SJCRH30 (cell line): ENCODE measurements around the gene ME3. TPM values are rescaled to one million over a fixed set of nuclear protein-coding genes. Genes with fewer than 3 reads are reported as not detected.
"Not testable (repeated sequence)": the region's sequence is repeated elsewhere in the genome, so short reads cannot be mapped to it uniquely, and the experiment has no call there.

Source experiments
- DNase-seq, 2 experiments: peaks; one replicate each; pipeline ENCODE4 v3.0.0-alpha.2; 2015 to 2020
- H3K27ac ChIP-seq: fragments of 250-450 bp; sonication (Bioruptor Pico); 2 replicates; pipeline ENCODE4 v1.5.1; 2020; ENCODE audit warnings: mild to moderate bottlenecking, moderate library complexity
- H3K27me3 ChIP-seq: fragments of 250-450 bp; sonication (Bioruptor Pico); 2 replicates; pipeline ENCODE4 v1.5.1; 2020; ENCODE audit warnings: mild to moderate bottlenecking, moderate library complexity
- H3K36me3 ChIP-seq: fragments of 250-450 bp; sonication (Bioruptor Pico); 2 replicates; pipeline ENCODE4 v1.5.1; 2020; ENCODE audit warnings: mild to moderate bottlenecking, moderate library complexity
- H3K4me1 ChIP-seq: fragments of 250-450 bp; sonication (Bioruptor Pico); 2 replicates; pipeline ENCODE4 v1.5.1; 2020; ENCODE audit warnings: mild to moderate bottlenecking, moderate library complexity
- H3K4me3 ChIP-seq: fragments of 250-450 bp; sonication (Bioruptor Pico); 2 replicates; pipeline ENCODE4 v1.5.1; 2020; ENCODE audit warnings: mild to moderate bottlenecking, moderate library complexity
- H3K9me3 ChIP-seq: fragments of 250-450 bp; sonication (Bioruptor Pico); replicated peaks from 2 replicates; pipeline ENCODE4 v1.5.1; 2020; ENCODE audit warnings: mild to moderate bottlenecking, moderate library complexity
- total RNA-seq: library from RNA; depleted of rRNA; stranded (reverse); fragments of >200 nt; shearing (Covaris generic); gene quantifications from 2 replicates; pipeline ENCODE4 v1.2.3, GENCODE V29; 2014

ME3 gene
- total RNA-seq, 1 experiment from 2014 or later: not detected

DNA sequence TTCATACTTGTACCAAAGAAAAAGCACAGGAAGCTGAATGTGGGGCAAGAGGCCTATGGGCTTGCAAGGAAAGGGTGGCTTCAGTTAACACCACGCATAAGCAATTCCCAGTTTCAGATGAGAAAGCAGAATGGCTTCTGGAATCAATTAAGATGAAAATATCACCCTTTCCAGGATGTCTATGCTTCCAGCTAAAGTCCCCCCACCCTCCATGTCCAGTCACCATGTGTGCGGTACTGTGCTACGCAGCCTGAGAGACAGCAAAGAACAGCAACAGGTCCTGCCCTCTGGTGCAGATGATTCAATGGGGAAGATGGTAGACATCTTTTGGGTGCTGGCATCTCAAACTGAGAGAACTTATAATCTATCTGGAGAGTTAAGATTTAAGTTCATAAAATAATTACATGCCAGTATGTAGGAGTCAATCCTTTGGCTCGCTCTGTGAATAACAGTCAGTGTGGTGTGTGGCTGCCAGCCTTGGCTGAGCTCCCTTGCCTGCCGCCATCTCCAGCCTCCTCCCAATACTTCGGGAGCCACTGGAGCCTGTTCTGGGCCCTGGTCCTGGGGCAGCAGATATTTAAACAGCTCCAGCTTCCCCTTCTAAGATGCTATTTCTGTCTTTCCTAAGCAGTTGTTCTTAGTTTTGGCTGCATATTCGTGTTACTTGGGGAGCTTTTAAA lies 44.5 kb downstream of the ME3 start:
- no peak overlapping the region for H3K27ac ChIP-seq

DNA sequence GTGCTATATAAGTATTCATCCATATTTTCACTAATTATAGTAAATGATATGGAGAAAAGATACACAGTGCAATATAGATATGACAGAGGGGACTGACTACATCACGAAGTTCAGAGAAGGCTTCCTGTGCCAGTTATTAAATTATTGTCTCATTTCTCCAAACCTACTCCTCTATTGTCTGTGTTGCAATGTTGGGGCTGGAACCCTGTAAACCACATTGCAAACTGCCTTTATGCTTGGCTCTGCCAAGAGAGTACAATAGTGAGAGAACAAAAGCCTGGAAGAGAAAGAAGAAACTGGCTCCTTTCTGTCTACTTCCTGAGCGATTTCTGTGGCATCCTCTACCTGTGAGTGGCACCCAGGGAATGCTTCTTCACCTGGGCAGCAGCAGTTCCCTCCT lies 46.4 kb downstream of the ME3 start:
- H3K27me3 ChIP-seq: no peaks in the 10 kb centered on the region
- H3K4me3 ChIP-seq: no peak overlapping the region
- no peaks in the 10 kb centered on the region for H3K4me1 ChIP-seq
- DNase-seq: no peak
- no peaks in the 10 kb centered on the region for H3K36me3 ChIP-seq
- no peak overlapping the region for H3K27ac ChIP-seq
- H3K9me3 ChIP-seq: no peaks in the 10 kb centered on the region

More for the DNA sequence above, 44.5 kb downstream of the ME3 start:
- Histone ChIP-seq H3K27me3 (no peaks in the 10 kb centered on the region), H3K9me3 (no peaks in the 10 kb centered on the region), H3K36me3 (no peaks in the 10 kb centered on the region), H3K4me3 (no peak overlapping the region), H3K4me1 (peaks cover 4% of the 10 kb centered on the region; the same call in 1 of the 2 replicates)
- no peak for DNase-seq

DNA sequence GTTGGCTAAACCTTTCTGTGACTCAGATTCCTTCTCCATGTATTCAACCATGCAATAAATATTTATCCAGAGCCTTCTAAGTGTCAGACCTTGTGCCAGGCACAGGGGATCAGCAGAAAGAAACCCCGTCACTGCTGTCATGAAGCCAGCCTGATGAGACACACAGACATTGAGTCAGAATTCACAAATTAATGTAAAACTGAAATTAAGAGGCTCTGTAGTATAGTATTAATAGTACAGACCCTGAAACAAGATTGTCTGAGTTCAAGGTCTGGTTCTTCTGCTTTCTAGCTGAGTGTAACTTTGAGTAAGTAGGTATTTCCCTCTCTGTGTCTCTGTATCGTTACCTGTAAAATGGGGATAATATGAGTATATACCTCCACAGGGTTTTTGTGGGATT lies 46.9 kb downstream of the ME3 start:
- Histone ChIP-seq H3K9me3 (no peaks in the 10 kb centered on the region), H3K27me3 (no peaks in the 10 kb centered on the region), H3K4me1 (no peaks in the 10 kb centered on the region), H3K36me3 (no peaks in the 10 kb centered on the region), H3K4me3 (no peak overlapping the region), H3K27ac (no peak overlapping the region)
- DNase-seq: no peak

DNA sequence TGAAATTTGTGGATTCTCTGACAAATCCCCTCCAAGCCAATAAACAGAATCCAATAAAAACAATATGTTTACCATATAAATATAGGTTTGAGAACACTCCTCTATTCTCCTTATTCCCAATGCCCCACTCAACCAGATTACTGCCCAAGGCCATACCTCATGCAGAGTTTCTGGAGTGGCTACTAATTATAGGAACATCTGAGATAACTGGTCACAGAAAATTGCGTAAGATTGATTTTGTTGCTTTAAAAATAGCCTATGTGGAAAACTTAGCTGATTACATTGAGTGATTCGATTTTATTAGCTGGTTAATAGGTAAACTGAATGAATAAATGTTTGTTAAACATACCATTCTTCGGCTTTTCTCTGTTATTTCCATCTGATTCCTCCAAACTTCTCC lies 48.0 kb downstream of the ME3 start:
- H3K36me3 ChIP-seq: no peaks in the 10 kb centered on the region
- no peaks in the 10 kb centered on the region for H3K4me1 ChIP-seq
- no peak for DNase-seq
- H3K27me3 ChIP-seq: no peaks in the 10 kb centered on the region
- H3K9me3 ChIP-seq: no peaks in the 10 kb centered on the region
- H3K27ac ChIP-seq: no peak overlapping the region
- H3K4me3 ChIP-seq: no peak overlapping the region

DNA sequence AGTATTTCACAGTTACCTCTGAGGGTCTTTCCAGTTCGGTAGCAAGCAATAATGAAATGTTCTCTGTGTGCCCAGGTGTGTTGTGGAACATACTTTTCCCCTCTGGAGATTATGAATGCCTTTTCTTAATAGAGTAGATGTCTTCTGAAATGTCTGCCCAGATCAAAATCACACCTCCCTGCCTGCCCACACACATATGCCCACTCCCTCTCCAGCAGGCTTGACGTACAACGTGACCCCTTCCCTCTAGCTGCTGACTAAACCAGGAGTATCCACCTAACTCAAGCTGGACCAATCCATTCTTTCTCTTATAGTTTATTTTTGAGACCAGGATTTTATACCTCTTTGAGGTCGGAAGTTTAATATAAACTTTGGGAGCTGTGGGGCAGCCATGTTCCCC lies 48.7 kb downstream of the ME3 start:
- Histone ChIP-seq H3K4me1 (no peaks in the 10 kb centered on the region), H3K27ac (no peak overlapping the region), H3K9me3 (no peaks in the 10 kb centered on the region), H3K4me3 (no peak overlapping the region), H3K36me3 (no peaks in the 10 kb centered on the region), H3K27me3 (no peaks in the 10 kb centered on the region)
- DNase-seq: no peak

DNA sequence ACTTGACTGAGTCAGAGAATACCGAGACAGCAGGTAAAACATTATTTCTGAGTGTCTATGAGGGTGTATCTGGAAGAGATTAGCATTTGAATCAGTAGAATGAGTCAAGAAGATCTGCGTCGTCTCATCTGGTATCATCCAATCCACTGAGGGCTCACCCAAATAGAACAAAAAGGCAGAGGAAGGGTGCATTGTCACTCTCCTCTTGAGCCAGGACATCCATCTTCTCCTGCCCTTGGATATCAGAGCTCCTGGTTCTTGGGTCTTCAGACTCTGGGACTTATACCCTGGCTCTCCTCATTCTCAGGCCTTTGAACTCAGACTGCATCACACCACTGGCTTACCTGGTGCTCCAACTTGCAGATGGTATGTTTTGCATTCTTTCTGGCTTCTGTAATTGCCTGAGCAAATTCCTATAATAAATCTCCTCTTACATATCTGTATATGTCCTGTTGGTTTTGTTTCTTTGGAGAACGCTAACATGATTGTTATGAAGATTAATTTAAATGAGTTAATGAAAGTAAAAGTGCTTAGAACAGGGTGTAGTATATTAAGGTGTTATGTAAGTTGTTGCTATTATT lies 49.3 kb downstream of the ME3 start:
- no peaks in the 10 kb centered on the region for H3K4me1 ChIP-seq
- no peak overlapping the region for H3K27ac ChIP-seq
- H3K4me3 ChIP-seq: no peak overlapping the region
- H3K9me3 ChIP-seq: no peaks in the 10 kb centered on the region
- no peaks in the 10 kb centered on the region for H3K36me3 ChIP-seq
- no peak for DNase-seq
- H3K27me3 ChIP-seq: no peaks in the 10 kb centered on the region

DNA sequence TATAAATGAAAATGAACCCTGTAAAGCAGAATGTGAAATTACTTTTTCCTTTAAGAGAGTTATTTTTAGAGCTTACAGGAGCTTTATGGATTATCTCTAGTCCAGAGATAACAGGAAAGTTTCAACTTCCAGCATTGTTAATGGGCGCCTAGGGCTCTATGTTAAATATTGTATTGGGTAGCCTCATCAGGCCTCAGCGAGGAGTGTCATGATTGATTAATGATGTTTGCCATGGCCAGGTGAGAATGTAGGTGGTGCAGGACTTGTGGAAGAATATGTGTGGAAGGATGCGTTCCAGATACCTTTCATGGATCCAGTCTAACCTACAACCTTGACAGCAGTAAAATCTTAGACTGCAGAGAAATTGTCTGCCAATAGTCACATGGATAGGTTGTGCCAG lies 50.6 kb downstream of the ME3 start:
- no peaks in the 10 kb centered on the region for H3K27me3 ChIP-seq
- no peaks in the 10 kb centered on the region for H3K9me3 ChIP-seq
- H3K36me3 ChIP-seq: no peaks in the 10 kb centered on the region
- no peak overlapping the region for H3K4me3 ChIP-seq
- DNase-seq: no peak
- no peak overlapping the region for H3K27ac ChIP-seq
- H3K4me1 ChIP-seq: no peaks in the 10 kb centered on the region

DNA sequence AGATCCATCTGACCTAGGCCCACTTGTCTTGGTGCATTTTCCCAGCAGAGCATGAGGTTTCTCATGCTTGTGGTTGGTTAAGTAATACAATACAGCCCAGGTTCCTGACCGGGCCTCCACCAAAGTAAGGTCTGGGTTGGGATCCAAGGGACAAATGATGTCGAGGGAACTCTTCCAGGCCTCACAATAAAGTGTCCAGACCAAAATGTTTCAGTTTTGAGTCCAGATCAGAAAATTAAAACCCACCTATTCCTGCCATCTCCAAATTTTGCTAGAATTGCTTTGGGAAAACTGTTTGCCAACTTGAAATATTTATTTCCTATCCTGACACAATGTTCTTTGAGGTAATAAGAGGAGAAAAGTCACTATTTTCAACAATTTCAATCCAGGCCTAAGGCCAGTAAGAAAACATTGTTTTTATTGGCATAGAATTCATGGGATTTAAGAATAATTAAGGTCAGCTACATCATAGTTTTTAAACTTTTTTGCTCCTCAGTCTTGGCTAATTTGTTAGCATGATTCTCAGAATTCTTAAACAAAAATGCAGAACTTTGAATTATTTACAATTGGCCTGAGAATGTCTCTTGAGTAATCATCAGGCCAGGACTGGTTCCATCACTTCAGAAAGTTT lies 51.4 kb downstream of the ME3 start:
- no peaks in the 10 kb centered on the region for H3K27me3 ChIP-seq
- no peaks in the 10 kb centered on the region for H3K36me3 ChIP-seq
- H3K9me3 ChIP-seq: no peaks in the 10 kb centered on the region
- no peak overlapping the region for H3K27ac ChIP-seq
- H3K4me1 ChIP-seq: no peaks in the 10 kb centered on the region
- peak in 1 of 2 experiments; percentile 18 for DNase-seq
- H3K4me3 ChIP-seq: no peak overlapping the region

DNA sequence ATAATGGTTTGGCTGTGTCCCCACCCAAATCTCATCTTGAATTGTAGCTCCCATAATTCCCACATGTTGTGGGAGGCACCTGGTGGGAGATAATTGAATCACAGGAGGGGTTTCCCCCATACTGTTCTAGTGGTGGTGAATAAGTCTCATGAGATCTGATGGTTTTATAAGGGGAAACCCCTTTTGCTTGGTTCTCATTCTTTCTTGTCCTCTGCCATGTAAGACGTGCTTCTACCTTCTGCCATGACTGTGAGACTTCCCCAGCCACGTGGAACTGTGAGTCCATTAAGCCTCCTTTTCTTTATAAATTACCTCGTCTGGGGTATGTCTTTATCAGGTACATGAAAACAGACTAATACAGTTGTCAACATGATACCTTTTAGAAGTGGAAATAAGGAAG lies 53.0 kb downstream of the ME3 start:
- H3K4me1 ChIP-seq, H3K9me3 ChIP-seq, H3K36me3 ChIP-seq: not testable (repeated sequence)

DNA sequence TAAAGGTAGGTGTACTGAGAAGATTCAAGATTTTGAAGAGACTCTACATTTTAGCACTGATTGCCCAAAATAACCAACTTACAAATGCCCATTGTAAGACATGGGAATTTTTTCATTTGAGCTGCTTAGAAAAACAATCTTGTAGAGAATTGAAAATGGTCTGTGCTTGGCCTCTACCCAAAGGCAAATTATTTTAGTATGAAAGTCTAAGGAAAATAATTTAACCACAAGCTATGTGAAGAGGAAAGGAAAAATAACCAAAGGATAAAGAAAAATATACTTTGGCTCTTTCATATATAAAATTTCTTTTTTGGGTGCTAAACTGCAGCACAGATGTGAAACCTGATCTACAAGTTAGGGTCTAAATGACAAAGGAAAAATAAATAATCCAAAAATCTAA lies 54.9 kb downstream of the ME3 start:
- Histone ChIP-seq H3K4me3 (no peak overlapping the region), H3K9me3 (peaks cover 5% of the 10 kb centered on the region; the same call in 1 of the 2 replicates), H3K36me3 (no peaks in the 10 kb centered on the region), H3K27ac (no peak overlapping the region), H3K27me3 (no peaks in the 10 kb centered on the region), H3K4me1 (no peaks in the 10 kb centered on the region)
- no peak for DNase-seq

More for the DNA sequence above, 53.0 kb downstream of the ME3 start:
- not testable (repeated sequence) for H3K27ac ChIP-seq, DNase-seq, H3K4me3 ChIP-seq, H3K27me3 ChIP-seq

DNA sequence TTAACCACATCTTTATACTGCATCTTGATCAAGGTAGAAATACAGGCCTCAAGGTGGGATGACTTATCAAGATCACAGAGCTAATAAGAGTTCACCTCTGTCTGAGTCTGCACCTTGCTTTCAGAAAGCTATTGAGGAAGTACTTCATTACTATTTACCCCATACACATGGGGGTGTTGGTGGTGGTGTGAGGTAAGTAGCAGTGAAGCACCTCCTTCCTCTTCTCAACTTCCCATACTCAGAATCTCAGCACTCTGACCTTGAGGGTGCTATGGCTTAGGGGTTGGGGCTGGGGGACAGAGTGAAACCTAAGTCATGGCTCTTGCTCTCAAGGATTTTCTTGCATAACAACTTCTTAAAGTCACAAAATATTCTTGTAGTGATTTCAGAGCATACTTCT lies 56.9 kb downstream of the ME3 start:
- Histone ChIP-seq H3K27me3 (no peaks in the 10 kb centered on the region), H3K27ac (no peak overlapping the region), H3K36me3 (no peaks in the 10 kb centered on the region), H3K4me3 (no peak overlapping the region), H3K9me3 (peaks cover 5% of the 10 kb centered on the region; the same call in 1 of the 2 replicates), H3K4me1 (no peaks in the 10 kb centered on the region)
- no peak for DNase-seq

DNA sequence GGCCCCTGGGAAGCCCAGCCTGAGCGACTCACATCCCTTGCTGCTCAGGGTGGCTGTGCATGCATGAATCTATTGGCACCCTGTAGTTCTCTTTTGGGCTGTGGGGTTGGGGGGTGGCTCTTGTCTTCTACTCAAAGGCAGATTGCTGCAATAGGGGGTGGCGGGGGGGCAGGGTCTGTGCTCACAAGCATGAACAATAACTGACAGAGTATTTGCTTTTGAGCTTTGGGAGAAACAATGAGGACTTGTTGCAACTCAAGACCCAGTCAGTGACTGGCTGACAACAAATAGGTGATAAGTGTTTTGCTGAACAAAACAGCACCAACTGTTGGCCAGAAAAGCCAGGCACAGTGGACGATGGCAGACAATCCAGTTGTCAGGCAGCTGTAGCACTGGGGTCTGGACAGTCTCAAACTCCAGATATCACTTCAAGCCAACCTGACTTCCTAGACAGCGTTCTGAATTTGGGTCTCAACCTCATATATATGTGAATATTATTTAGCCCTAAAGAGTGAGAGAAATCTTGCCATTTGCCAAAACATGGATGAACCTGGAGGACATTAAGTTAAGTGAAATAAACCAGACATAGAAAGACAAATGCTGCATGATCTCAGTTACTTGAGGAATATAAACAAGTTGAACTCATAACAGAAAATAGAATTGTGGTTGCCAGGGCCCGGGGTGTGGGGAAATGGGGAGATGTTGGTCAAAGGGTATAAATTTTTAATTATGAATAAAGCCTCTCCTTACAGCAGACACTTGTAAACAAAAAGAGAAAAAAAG lies 61.7 kb downstream of the ME3 start:
- no peak overlapping the region for H3K4me3 ChIP-seq
- H3K36me3 ChIP-seq: no peaks in the 10 kb centered on the region
- no peaks in the 10 kb centered on the region for H3K4me1 ChIP-seq
- H3K9me3 ChIP-seq: peaks cover 5% of the 10 kb centered on the region; the same call in 1 of the 2 replicates
- no peak overlapping the region for H3K27ac ChIP-seq
- no peak for DNase-seq
- no peaks in the 10 kb centered on the region for H3K27me3 ChIP-seq

DNA sequence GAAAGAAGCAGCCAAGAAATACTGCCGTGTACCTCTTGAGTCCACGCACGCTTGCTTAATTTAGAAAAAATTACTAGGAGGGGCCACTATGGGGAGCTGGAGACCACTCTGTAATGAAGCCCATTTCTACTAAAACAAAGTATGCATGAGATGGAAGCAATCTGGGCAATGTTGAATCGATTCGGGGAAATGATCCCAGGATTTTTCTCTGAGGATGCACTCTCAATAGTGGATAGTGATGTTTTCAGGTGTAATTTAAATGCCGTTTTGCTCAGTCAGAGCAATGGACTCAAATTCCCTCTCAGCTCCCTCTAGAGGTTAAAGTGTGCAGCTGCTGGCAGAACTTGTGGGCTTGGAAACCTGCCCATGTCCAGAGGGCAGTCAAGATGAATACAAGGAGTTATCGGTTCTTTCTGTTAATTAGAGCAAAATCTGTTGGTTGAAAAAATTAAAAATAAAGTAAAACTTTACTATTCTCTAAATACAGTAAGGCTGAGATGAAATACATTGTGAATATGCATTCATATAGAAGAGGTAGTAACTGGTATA lies 64.1 kb downstream of the ME3 start:
- H3K36me3 ChIP-seq: no peaks in the 10 kb centered on the region
- DNase-seq: peak; percentile 63 to 82
- H3K27ac ChIP-seq: no peak overlapping the region
- no peaks in the 10 kb centered on the region for H3K9me3 ChIP-seq
- no peak overlapping the region for H3K4me3 ChIP-seq
- H3K4me1 ChIP-seq: no peaks in the 10 kb centered on the region
- no peaks in the 10 kb centered on the region for H3K27me3 ChIP-seq

DNA sequence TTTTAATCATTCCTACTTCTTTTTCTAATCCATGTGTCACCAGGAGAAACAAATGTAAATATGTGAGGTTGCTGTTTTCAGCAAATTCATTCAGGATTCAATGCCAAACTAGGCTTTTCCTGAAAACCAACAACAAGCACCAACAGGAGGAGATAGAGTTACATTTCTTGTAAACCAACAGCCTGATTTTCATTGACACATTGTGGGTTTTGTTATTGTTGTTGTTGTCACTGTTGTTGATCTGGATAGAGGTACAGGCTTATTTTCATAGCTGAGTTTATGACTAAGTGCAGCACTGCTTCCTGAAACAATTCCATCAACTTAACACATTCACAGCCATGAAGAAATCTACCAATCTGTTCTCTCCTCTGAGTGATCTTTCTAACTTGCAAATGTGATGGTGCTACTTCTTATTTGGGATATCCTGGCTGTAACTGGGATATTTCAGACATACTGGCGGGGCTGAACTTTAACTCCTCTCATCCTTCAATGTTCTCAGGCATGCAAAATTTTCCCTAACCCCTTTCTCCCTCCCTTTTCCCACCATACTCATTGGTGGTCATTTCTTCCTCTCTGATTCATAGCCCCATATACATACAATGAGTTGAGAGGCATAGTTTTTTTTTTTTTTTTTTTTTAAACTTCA lies 65.5 kb downstream of the ME3 start:
- no peaks in the 10 kb centered on the region for H3K36me3 ChIP-seq
- no peak overlapping the region for H3K4me3 ChIP-seq
- H3K9me3 ChIP-seq: no peaks in the 10 kb centered on the region
- no peaks in the 10 kb centered on the region for H3K27me3 ChIP-seq
- DNase-seq: no peak
- no peak overlapping the region for H3K27ac ChIP-seq
- no peaks in the 10 kb centered on the region for H3K4me1 ChIP-seq
